GM10266 (cell line): ENCODE results near the gene SEL1L.
"Not testable (repeated sequence)": the region's sequence is repeated elsewhere in the genome, so short reads cannot be mapped to it uniquely, and the experiment has no call there.

Source experiments
- DNase-seq: peaks from one replicate; pipeline ENCODE4 v3.0.0; 2012; ENCODE audit errors: extremely low spot score
- TF ChIP-seq, protein P1 (sequence below): IDR thresholded peaks from 2 replicates; pipeline ENCODE4 v1.5.1; 2012; ENCODE audit warnings: mild to moderate bottlenecking, low read depth; ENCODE audit not compliant: control insufficient read depth, insufficient read depth; ENCODE audit errors: missing control alignments

SEL1L gene

DNA sequence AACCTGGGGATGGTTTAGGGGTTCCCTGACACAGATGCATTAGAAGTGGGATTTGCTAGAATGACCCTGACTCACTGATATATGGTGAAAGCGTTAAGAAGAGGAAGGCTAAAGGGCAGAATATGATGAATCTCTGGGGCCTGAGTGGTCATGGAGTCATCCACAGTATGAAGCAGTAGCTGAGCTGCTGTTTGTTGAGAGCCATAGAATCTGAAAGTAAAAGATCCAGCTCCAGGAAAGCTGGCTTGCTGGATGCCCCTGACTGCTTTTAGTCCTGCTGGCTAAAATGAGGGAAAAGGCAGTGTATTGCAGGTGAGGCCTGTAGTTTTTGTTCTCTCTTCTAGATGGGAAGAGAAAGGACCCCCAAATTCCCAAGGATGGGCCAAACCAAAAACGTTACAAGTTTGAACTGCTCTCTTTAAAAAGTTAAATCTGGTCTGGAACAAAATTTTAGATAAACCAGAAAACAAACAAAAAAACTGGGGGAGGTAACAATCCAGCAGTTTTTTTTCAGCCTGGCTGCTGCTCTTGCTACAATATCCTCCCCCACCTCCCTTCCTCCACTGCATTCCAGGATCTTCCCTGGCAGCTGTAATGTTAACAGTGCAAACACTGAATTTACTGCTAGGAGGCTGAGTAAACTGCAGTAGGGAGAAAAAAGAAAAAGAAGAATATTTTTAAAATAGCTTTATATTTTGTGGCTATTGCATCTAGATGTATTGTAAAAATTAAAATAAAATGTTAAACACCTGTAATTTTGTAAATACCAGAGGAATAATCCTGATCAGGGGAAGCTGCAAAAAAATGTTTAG is 16.5 kb downstream of the SEL1L start:
- DNase-seq = no peak
- TF ChIP-seq, protein P1, sequence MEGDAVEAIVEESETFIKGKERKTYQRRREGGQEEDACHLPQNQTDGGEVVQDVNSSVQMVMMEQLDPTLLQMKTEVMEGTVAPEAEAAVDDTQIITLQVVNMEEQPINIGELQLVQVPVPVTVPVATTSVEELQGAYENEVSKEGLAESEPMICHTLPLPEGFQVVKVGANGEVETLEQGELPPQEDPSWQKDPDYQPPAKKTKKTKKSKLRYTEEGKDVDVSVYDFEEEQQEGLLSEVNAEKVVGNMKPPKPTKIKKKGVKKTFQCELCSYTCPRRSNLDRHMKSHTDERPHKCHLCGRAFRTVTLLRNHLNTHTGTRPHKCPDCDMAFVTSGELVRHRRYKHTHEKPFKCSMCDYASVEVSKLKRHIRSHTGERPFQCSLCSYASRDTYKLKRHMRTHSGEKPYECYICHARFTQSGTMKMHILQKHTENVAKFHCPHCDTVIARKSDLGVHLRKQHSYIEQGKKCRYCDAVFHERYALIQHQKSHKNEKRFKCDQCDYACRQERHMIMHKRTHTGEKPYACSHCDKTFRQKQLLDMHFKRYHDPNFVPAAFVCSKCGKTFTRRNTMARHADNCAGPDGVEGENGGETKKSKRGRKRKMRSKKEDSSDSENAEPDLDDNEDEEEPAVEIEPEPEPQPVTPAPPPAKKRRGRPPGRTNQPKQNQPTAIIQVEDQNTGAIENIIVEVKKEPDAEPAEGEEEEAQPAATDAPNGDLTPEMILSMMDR = no peak

DNA sequence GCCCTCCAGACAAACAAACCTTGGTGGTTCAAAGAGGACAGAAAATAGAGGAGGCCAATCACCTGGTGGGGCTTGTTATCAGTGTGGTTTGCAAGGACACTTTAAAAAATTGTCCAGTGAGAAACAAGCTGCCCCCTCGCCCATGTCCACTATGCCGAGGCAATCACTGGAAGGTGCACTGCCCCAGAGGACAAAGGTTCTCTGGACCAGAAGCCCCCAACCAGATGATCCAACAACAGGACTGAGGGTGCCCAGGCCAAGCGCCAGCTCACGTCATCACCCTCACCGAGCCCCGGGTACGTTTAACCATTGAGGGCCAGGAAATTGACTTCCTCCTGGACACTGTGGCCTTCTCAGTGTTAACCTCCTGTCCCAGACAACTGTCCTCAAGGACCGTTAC is 17.7 kb downstream of the SEL1L start:
- not testable (repeated sequence) for DNase-seq

DNA sequence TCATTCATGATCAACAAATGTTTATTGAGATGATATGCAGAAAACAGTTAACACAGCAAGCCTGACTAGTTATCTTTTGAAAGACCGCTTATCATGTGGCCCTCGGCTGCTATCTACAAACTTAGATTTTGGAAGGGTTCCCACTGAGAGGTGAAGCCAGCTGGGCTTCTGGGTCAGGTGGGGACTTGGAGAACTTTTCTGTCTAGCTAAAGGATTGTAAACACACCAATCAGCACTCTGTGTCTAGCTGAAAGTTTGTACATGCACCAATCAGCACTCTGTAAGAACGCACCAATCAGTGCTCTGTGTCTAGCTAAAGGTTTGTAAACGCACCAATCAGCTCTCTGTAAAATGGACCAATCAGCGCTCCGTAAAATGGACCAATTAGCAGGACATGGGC is 20.8 kb downstream of the SEL1L start:
- DNase-seq = not testable (repeated sequence)

DNA sequence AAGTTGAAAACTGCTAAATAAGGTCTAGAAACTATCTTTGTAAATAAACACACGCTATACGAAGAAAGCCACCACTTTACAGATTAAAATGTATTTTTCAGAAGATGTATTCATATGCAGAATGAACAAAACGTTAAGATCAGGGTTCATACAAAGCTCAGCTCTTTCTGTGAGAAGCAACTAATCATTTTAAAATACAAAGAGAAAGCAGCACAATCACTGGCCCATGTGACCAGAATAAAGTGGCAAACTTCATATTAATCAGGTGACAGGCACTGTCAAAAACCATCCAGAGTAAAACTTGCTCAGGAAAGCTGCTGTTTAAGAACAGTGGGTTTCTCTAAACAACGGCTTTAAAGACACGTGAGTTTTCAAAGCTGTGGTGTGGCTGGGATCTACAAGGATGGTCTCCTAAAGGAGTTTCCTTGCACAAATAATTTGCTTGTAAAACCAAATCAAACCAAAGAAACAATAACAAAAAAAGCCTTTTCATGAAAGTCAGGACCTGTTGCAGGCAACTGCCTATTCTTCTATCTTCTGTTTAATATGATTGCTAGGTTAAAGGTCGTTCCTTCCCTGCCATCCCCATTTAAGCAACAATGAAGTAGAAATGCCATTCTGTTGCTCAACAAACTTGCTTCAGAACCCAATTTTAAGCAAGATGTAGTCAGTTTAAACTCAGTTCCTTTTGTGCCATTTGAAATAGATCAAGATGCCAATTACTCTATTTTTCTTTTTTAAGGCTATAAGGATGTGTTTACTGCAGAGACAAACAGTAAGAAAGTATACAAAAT is 22.3 kb downstream of the SEL1L start:
- no peak for DNase-seq
- TF ChIP-seq, protein P1 = no peak

DNA sequence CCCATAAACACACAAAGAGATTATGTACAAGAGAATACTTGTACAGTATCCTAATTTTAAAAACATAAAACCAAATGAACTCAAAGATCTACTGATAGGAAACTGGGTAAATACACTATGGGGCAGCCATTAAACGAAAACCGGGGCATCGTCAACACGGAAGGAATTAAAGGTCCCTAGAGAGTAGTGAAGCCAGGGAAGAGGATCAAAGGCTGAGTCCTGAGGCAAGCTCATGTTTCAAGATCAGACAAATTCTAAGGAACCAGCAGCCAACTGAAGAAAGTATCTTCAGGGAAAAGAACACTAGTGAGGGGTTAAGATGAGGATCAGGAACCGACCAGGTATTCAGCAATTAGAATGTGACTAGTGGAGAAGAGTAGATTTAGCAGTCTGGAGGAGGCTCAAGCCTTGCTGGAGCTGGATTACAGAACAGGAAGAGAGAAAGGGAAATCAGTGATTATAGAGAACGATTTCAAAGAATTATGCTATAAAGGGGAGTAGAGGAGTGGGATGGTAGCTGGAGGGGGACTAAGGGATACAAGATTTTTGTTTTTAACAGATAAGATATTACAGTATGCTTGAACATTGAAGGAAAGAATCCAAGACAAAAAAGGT is 23.7 kb downstream of the SEL1L start:
- TF ChIP-seq, protein P1 = no peak
- DNase-seq = no peak

DNA sequence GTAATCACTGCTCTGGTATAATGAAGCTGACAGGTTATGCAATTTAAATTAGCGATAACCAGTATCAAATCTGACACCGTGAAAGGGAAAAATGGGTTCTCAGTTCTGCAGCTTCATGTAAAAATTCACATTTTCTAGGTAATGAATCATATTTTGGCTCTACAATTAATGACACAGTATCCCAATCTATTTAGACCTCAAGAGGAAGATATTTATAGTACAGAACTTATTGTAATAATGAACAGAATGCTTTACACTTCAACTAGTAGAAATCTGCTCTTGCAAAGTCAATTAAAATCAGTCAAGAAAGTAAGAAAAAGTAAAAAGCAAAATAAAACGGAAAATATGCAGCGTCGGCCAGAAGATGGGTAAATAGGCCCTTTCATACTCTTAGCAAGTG is 24.3 kb downstream of the SEL1L start:
- no peak for DNase-seq
- TF ChIP-seq, protein P1 = no peak

DNA sequence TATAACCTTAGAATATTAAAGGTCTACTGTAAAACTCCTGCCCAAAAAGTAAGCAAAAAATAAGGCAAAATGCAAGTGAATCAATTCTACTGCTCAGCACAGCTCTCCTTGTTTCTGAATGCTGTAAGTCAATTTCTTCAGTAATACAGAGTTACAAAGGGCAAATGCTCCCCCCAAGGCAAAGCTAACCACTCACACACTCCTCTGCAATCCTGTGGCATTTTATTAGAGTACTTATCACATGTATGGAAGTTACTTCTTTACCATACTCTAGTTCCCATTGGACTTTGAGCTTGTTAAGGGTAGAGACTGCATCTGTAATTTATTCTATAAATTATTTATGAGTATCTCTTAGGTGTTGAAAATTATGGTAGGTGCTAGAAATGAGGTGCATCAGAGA is 27.2 kb downstream of the SEL1L start:
- TF ChIP-seq, protein P1 = no peak
- DNase-seq = no peak

DNA sequence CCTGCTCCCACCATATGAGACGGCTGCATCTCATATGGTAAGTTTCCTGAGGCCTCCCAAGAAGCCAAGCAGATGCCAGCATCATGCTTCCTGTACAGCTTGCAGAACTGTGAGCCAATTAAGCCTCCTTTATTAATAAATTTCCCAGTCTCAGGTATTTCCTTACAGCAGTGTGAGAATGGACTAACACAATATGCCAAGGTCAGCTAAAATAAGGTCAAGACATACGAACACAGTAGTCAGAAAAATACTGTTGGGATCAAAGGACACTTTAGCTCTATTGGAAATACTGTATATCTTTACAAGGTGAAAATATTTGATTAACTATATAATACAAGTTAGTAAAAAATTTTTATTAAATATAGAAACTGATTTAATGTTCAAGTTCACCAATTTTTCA is 28.8 kb downstream of the SEL1L start:
- no peak for DNase-seq
- TF ChIP-seq, protein P1 = no peak
